Measurements from ENCODE around the gene NFKBIB.
A peak's percentile ranks its signal among the peaks of the same experiment; 100 is the strongest.
"Not testable (repeated sequence)": the region's sequence is repeated elsewhere in the genome, so short reads cannot be mapped to it uniquely, and the experiment has no call there.

The NFKBIB gene

DNA sequence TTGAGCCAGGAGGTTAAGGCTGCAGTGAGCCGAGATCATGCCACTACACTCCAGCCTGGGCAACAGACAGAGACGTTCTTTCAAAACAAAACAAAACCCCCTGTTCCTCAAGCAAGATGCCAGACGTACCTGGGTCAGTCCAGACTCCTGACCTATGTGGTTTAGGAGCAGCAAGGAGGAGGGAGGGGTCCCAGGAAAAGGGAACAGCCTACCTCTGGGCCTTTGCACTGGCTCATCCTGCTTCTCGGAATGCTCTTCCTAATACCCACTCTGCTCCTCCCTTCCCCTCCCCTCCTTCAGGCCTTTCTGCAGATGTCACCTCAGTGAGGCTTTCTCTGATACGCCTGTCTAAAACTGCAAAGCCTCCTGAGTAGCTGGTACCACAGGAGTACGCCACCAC, 31.2 kb upstream of the NFKBIB start:
- no peak for DNase-seq (ENCODE audit: low spot score)
- TF ChIP-seq, protein P1, sequence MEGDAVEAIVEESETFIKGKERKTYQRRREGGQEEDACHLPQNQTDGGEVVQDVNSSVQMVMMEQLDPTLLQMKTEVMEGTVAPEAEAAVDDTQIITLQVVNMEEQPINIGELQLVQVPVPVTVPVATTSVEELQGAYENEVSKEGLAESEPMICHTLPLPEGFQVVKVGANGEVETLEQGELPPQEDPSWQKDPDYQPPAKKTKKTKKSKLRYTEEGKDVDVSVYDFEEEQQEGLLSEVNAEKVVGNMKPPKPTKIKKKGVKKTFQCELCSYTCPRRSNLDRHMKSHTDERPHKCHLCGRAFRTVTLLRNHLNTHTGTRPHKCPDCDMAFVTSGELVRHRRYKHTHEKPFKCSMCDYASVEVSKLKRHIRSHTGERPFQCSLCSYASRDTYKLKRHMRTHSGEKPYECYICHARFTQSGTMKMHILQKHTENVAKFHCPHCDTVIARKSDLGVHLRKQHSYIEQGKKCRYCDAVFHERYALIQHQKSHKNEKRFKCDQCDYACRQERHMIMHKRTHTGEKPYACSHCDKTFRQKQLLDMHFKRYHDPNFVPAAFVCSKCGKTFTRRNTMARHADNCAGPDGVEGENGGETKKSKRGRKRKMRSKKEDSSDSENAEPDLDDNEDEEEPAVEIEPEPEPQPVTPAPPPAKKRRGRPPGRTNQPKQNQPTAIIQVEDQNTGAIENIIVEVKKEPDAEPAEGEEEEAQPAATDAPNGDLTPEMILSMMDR (conservative IDR thresholded peaks at IDR 0.05; ENCODE audit: low read depth) = no peak
- no peak overlapping the region for H3K27ac ChIP-seq
- ChIA-PET POLR2A (ENCODE audit: low non-redundant PET) (interaction anchor here (0.6 kb wide), 1 partner anchor 10 kb away, joined by 4 read pairs; no protein-coding TSS in a partner anchor), CTCF (no interaction called here)

DNA sequence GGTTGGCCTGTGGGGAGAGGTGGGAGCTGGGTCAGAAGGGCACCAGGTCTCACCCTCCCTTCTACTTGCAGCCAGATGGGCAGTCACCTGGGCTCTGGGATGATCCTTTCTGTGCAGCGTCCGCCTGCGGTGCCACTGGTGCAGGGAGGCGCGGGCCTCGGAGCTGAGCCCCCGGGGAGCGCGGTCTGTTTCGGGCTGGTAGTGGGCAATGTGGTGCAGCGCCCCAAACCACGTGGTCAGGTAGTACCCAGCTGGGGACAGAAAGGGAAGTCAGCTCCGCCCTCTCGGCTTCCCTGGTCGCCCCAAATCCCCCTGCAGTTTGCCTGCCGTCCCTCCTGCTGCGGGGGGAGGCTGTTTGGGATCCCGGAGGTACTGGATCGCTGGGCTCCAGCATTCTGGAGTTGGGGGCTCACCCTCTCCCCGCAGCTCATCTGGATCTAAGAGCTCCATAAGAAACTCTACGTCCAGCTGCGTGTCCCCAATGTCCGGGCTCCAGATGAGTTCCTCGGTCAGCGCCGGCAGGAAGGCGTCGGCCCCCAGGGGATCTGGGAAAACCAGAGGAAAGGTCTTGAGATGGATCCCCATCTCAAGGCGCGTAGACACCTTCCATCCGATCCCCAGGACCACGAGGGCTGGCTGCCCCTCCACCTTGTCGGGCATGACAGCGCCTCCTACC, 30.5 kb upstream of the NFKBIB start:
- POLR2A ChIA-PET (ENCODE audit: low non-redundant PET) = interaction anchor here (0.6 kb wide), 1 partner anchor 9 kb away, joined by 4 read pairs; no protein-coding TSS in a partner anchor
- H3K27ac ChIP-seq = peak overlapping the region; percentile 42
- DNase-seq (ENCODE audit: low spot score) = no peak
- TF ChIP-seq, protein P1 (conservative IDR thresholded peaks at IDR 0.05; ENCODE audit: low read depth) = no peak
- CTCF ChIA-PET = interaction anchor here (0.6 to 0.7 kb wide), 2 partner anchors 22 to 96 kb away, joined by 3 to 5 read pairs; no protein-coding TSS in a partner anchor

DNA sequence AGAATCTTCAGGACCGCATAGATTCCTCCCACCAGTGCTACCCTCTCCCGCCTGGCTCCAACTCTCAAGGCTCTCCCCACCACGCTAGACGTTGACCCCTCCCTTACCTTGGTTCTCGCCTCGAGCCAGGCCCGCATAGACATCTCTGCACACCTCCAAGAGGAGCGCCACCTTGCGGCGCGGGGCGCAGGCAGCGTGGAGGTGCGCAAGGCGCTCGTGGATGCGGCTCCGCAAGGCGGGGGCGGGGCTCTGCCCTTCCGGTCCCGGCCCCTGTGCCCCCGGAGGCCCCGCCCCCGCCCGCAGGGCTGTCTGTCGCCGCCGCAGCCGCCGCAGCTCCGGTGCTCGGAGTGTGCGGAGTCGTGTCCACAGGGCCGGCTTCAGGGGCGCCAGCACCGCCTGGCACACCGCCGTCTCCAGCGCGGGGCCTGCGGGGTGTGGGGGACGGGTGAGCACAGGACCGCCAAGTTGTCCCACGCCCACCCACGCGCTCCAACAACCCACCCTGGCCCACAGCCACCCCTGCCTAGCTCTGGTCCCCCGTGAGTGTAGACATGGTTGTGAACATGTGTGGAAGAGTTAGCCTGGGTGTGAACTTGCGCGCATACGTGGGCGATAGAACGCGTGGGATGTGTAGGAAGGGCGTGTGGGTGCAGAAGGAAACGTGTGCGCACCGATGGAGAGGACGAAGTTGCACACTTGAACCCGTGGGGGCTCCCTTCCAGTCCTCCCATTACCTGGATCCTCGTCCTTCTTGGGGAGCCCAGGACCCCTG, 29.7 kb upstream of the NFKBIB start:
- ChIA-PET CTCF (interaction anchor here (0.5 to 0.7 kb wide), 3 partner anchors 9 to 245 kb away, joined by 3 to 4 read pairs (median 4); no protein-coding TSS in a partner anchor), POLR2A (ENCODE audit: low non-redundant PET) (no interaction called here)
- TF ChIP-seq, protein P1 (conservative IDR thresholded peaks at IDR 0.05; ENCODE audit: low read depth) = peak; percentile 90
- peak overlapping the region; percentile 42 for H3K27ac ChIP-seq
- peak; percentile 20 for DNase-seq (ENCODE audit: low spot score)

DNA sequence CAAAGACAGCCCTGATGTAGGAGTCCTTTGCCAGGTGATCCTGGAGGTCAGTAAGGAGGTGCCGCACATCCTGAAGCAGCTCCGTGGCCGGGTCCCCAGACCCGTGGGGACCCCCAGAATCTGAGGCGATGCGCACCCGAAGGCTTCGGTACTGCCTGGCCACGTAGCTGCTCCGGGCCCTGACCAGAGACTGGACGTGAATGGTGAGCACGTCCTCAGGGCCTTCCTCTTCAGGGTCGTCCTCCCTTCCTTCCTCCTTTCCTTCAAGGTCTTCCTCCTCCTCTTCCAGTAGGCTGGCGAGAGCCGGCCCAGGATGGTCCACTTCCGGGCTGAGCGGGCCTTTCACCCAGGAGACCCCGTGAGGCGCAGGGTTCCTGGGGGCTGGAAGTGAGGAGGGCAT, 29.2 kb upstream of the NFKBIB start:
- H3K27ac ChIP-seq = peak overlapping the region; percentile 42
- POLR2A ChIA-PET (ENCODE audit: low non-redundant PET) = no interaction called here
- TF ChIP-seq, protein P1 (conservative IDR thresholded peaks at IDR 0.05; ENCODE audit: low read depth) = no peak
- CTCF ChIA-PET = interaction anchor here (0.5 to 0.7 kb wide), 3 partner anchors 10 to 245 kb away, joined by 3 to 4 read pairs (median 4); no protein-coding TSS in a partner anchor
- no peak for DNase-seq (ENCODE audit: low spot score)

DNA sequence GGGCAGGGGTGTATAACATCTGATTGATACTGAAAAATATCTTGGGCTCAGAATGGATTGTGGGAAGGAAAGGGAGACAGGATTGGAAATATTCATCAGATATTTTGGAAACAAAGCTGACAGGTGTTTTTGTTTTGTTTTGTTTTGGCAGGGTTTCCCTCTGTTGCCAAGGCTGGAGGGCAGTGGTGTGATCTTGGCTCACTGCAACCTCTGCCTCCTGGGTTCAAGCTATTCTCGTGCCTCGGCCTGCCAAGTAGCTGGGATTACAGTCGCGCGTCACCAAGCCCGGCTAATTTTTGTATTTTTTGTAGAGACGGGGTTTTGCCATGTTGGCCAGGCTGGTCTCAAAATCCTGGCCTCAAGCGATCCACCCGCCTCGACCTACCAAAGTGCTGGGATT, 26.4 kb upstream of the NFKBIB start:
- POLR2A ChIA-PET (ENCODE audit: low non-redundant PET); H3K27ac ChIP-seq; DNase-seq (ENCODE audit: low spot score): not testable (repeated sequence)
- CTCF ChIA-PET = interaction anchor here (0.6 to 0.7 kb wide), 2 partner anchors 19 to 71 kb away, joined by 3 read pairs; no protein-coding TSS in a partner anchor

DNA sequence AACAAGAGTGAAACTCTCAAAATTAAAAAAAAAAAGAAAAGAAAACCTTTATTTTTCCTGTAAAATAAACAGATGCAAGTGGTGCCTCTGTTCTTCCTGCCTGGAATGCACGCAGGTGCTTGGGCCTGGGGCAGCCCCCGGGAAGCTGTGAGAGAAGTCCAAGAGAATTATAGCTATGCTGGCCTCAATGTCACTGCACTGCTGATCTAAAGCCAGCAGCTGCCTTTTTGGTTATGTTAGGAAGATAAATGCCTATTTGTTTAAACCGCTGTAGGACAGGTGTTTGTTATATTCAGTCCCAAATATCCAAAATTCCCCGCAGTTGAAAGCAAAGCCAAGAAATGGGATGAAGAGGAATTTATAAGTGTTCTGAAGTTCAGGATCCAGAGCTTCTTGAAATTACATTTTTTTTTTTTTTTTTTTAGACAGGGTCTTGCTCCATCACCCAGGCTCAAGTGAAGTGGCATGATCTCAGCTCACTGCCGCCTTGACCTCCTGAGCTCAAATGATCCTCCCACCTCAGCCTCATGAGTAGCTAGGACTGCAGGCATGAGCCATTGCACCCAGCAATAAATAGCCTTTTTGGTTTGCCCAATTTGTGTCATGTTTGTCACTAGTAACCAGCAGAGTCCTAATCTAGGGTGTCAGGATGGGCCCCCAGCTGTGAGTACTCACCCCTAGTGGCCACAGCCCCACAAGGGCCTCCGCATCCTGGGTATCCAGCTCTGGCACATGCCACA, 23.9 kb upstream of the NFKBIB start:
- no peak for DNase-seq (ENCODE audit: low spot score)
- ChIA-PET POLR2A (ENCODE audit: low non-redundant PET) (interaction anchor here (0.6 kb wide), 1 partner anchor 27 kb away, joined by 3 read pairs; no protein-coding TSS in a partner anchor), CTCF (interaction anchor here (0.6 to 1.5 kb wide), 2 partner anchors 12 to 59 kb away, joined by 3 to 4 read pairs; no protein-coding TSS in a partner anchor)
- TF ChIP-seq, protein P1 (conservative IDR thresholded peaks at IDR 0.05; ENCODE audit: low read depth) = no peak
- H3K27ac ChIP-seq = peak overlapping the region; percentile 19; the same call in 1 of the 2 replicates

Data from RWPE1 (cell line).